ENCODE data around the gene IFITM5.

- TF ChIP-seq EZH2 (IDR thresholded peaks at IDR 0.05; ENCODE audit: borderline replicate concordance, insufficient read depth, low read depth, low read length, poor library complexity, severe bottlenecking), result no peak
- TF ChIP-seq, protein P1, sequence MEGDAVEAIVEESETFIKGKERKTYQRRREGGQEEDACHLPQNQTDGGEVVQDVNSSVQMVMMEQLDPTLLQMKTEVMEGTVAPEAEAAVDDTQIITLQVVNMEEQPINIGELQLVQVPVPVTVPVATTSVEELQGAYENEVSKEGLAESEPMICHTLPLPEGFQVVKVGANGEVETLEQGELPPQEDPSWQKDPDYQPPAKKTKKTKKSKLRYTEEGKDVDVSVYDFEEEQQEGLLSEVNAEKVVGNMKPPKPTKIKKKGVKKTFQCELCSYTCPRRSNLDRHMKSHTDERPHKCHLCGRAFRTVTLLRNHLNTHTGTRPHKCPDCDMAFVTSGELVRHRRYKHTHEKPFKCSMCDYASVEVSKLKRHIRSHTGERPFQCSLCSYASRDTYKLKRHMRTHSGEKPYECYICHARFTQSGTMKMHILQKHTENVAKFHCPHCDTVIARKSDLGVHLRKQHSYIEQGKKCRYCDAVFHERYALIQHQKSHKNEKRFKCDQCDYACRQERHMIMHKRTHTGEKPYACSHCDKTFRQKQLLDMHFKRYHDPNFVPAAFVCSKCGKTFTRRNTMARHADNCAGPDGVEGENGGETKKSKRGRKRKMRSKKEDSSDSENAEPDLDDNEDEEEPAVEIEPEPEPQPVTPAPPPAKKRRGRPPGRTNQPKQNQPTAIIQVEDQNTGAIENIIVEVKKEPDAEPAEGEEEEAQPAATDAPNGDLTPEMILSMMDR (IDR thresholded peaks at IDR 0.05), result no peak
These were observed 16.5 kb downstream of the IFITM5 start for GRCh38 chr11:282630-283360.
